HG03520 (cell line): ENCODE data around the gene ABCD2.
"Not testable (repeated sequence)": the region's sequence is repeated elsewhere in the genome, so short reads cannot be mapped to it uniquely, and the experiment has no call there.

Experiments
- ATAC-seq: cut with Tn5 transposase; IDR thresholded peaks from one replicate; pipeline ENCODE4 v1.9.1; 2021; ENCODE audit warnings: mild to moderate bottlenecking, moderate library complexity; ENCODE audit not compliant: unreplicated experiment

ABCD2 gene

GRCh38 chr12:39544211-39544610 is 75.4 kb downstream of the ABCD2 start:
- ATAC-seq: not testable (repeated sequence)

GRCh38 chr12:39541471-39541870 is 78.1 kb downstream of the ABCD2 start:
- no peak for ATAC-seq

- no peak for ATAC-seq
Observed at GRCh38 chr12:39538679-39539104, 80.9 kb downstream of the ABCD2 start.

GRCh38 chr12:39533951-39534350 is 85.7 kb downstream of the ABCD2 start:
- no peak for ATAC-seq

- no peak for ATAC-seq
Observed at GRCh38 chr12:39532448-39532847, 87.2 kb downstream of the ABCD2 start.

- no peak for ATAC-seq
Observed at GRCh38 chr12:39526974-39527373, 92.6 kb downstream of the ABCD2 start.

- ATAC-seq: not testable (repeated sequence)
Observed at GRCh38 chr12:39522167-39522566, 97.4 kb downstream of the ABCD2 start.

- ATAC-seq: no peak
Observed at GRCh38 chr12:39510001-39510400, 109.6 kb downstream of the ABCD2 start.

GRCh38 chr12:39505554-39505953 is 114.0 kb downstream of the ABCD2 start:
- ATAC-seq: no peak

- no peak for ATAC-seq
Observed at GRCh38 chr12:39505023-39505422, 114.6 kb downstream of the ABCD2 start.

GRCh38 chr12:39503439-39503838 is 116.2 kb downstream of the ABCD2 start:
- no peak for ATAC-seq

GRCh38 chr12:39502726-39503125 is 116.9 kb downstream of the ABCD2 start:
- no peak for ATAC-seq
